Measurements from ENCODE around the gene PITPNM3. TPM values are rescaled to one million over a fixed set of nuclear protein-coding genes. Genes with fewer than 3 reads are reported as not detected.

The PITPNM3 gene
- total RNA-seq, 1 donor from 2014 or later = 2.8 TPM

- no peak overlapping the region for H3K4me3 Mint-ChIP-seq (ENCODE audit: low read depth)
- peaks cover 4% of the 10 kb centered on the region for H3K27me3 Mint-ChIP-seq
- no peaks in the 10 kb centered on the region for H3K4me1 Mint-ChIP-seq (ENCODE audit: low read depth)
- TF ChIP-seq CTCF (IDR thresholded peaks at IDR 0.05; ENCODE audit: unreplicated experiment) = no peak
- no peak overlapping the region for H3K27ac Mint-ChIP-seq
- DNase-seq (ENCODE audit: low spot score, unreplicated experiment) = no peak
- peaks cover 2% of the 10 kb centered on the region for H3K36me3 Mint-ChIP-seq (ENCODE audit: insufficient read depth)
- H3K9me3 Mint-ChIP-seq (ENCODE audit: low read depth) = peaks cover 3% of the 10 kb centered on the region
These were observed 16.5 kb downstream of the PITPNM3 start for GRCh38 chr17:6539871-6540270.

- TF ChIP-seq CTCF (IDR thresholded peaks at IDR 0.05; ENCODE audit: unreplicated experiment) = no peak
- H3K4me1 Mint-ChIP-seq (ENCODE audit: low read depth) = no peaks in the 10 kb centered on the region
- H3K9me3 Mint-ChIP-seq (ENCODE audit: low read depth) = peaks cover 3% of the 10 kb centered on the region
- H3K4me3 Mint-ChIP-seq (ENCODE audit: low read depth) = no peak overlapping the region
- DNase-seq (ENCODE audit: low spot score, unreplicated experiment) = no peak
- H3K27ac Mint-ChIP-seq = peak overlapping the region; percentile 50
- H3K36me3 Mint-ChIP-seq (ENCODE audit: insufficient read depth) = peaks cover 2% of the 10 kb centered on the region
- no peaks in the 10 kb centered on the region for H3K27me3 Mint-ChIP-seq
These were observed 19.7 kb downstream of the PITPNM3 start for GRCh38 chr17:6536566-6537065.

- Mint-ChIP-seq H3K27ac (no peak overlapping the region), H3K27me3 (no peaks in the 10 kb centered on the region), H3K36me3 (ENCODE audit: insufficient read depth) (peaks cover 2% of the 10 kb centered on the region), H3K9me3 (ENCODE audit: low read depth) (peaks cover 3% of the 10 kb centered on the region), H3K4me3 (ENCODE audit: low read depth) (no peak overlapping the region), H3K4me1 (ENCODE audit: low read depth) (no peaks in the 10 kb centered on the region)
- TF ChIP-seq CTCF (IDR thresholded peaks at IDR 0.05; ENCODE audit: unreplicated experiment) = no peak
- DNase-seq (ENCODE audit: low spot score, unreplicated experiment) = no peak
These were observed 20.3 kb downstream of the PITPNM3 start for GRCh38 chr17:6536053-6536452.

GRCh38 chr17:6534846-6535514, 21.4 kb downstream of the PITPNM3 start:
- DNase-seq (ENCODE audit: low spot score, unreplicated experiment) = no peak
- peak overlapping the region; percentile 73 for H3K27ac Mint-ChIP-seq
- H3K4me3 Mint-ChIP-seq (ENCODE audit: low read depth) = no peak overlapping the region

GRCh38 chr17:6532441-6532885, 23.9 kb downstream of the PITPNM3 start:
- no peaks in the 10 kb centered on the region for H3K4me1 Mint-ChIP-seq (ENCODE audit: low read depth)
- no peak for DNase-seq (ENCODE audit: low spot score, unreplicated experiment)
- H3K27ac Mint-ChIP-seq = no peak overlapping the region
- H3K27me3 Mint-ChIP-seq = peaks cover 2% of the 10 kb centered on the region
- TF ChIP-seq CTCF (IDR thresholded peaks at IDR 0.05; ENCODE audit: unreplicated experiment) = no peak
- no peak overlapping the region for H3K4me3 Mint-ChIP-seq (ENCODE audit: low read depth)
- no peaks in the 10 kb centered on the region for H3K36me3 Mint-ChIP-seq (ENCODE audit: insufficient read depth)
- H3K9me3 Mint-ChIP-seq (ENCODE audit: low read depth) = no peaks in the 10 kb centered on the region

More at GRCh38 chr17:6534846-6535514, 21.4 kb downstream of the PITPNM3 start:
- Mint-ChIP-seq H3K27me3 (no peaks in the 10 kb centered on the region), H3K4me1 (ENCODE audit: low read depth) (no peaks in the 10 kb centered on the region), H3K36me3 (ENCODE audit: insufficient read depth) (peaks cover 2% of the 10 kb centered on the region), H3K9me3 (ENCODE audit: low read depth) (peaks cover 3% of the 10 kb centered on the region)
- no peak for TF ChIP-seq CTCF (IDR thresholded peaks at IDR 0.05; ENCODE audit: unreplicated experiment)
